HG02642 (cell line): ENCODE data around the gene SLC6A9.
A peak's percentile ranks its signal among the peaks of the same experiment; 100 is the strongest.

Experiments used
- ATAC-seq: cut with Tn5 transposase; IDR thresholded peaks from one replicate; pipeline ENCODE4 v1.9.1; 2021; ENCODE audit warnings: mild to moderate bottlenecking; ENCODE audit not compliant: unreplicated experiment, poor library complexity

SLC6A9 gene

GRCh38 chr1:43953361-43953760 is 77.9 kb downstream of the SLC6A9 start:
- ATAC-seq: no peak

DNA sequence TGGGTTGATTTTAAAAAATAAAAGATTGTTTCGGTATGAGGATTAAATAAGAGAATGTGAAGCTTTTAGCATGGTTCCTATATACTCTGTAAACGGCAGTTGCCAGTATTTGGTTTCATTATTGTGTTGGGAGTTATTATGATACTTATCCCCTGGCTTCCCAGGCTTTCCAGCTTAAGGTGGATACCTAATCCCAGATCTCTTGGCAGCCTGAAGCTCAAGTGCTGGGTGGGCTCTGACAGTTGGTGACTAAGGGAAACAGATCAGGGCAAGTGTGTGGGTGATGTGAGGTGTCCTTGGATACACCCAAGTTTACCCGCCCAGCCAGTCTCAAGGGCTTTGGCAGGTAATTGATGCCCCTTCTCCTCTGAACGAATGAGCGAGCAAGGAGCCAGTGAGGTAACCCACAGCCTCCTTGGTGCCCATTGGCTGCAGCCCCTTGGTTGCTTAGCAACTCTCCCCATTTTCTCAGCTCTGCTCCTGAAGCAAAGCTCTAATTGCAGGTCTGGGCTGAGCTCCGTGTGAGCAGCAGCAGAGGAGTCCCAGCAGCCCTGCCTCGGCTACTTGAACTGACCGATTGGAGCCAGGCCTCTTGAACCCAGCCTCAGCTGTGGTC is 78.4 kb downstream of the SLC6A9 start:
- ATAC-seq: no peak

DNA sequence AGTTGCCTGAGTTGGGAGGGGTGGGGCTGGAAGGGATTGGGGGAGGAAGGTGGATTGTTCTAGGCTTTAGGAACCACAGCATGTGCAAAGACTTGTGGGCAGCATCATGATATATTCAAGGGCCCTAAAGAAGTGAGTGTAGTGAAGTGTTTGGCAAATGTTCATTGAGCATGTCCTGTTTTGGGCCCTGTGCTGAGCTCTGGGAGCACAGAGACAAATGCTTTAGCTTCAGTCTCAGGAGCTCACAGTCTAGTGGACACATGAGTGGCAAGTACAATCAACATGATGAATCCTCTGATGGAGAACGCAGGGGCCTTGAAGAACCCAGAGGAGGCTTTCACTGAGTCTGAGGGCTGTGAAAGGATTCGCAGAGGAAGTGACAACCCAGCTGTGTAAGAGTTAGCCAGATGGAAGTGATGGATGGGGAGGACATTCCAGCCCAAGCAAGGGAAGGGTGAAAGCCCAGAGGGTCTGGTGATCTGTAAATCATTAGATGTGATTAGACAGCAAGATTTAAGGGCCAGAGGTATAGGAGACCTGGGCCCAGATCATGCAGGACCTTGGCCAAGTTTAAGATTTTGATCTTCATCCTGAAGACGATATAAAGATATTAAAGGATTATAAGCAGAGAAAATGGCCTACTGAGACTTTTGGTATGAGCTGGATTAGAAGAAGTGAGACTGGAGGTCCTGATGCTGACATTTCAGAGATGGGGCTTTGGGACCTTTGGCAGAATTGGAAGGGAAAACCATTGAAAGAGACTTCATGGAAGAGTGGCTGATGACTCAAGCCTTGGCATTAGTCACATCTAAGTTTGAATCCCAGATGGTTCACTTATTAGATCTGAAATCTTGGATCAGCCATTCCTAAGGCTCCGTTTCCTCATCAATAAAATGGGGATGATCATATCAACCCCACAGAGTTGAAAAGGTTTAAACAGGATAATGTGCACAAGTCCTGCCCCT is 80.0 kb downstream of the SLC6A9 start:
- no peak for ATAC-seq

DNA sequence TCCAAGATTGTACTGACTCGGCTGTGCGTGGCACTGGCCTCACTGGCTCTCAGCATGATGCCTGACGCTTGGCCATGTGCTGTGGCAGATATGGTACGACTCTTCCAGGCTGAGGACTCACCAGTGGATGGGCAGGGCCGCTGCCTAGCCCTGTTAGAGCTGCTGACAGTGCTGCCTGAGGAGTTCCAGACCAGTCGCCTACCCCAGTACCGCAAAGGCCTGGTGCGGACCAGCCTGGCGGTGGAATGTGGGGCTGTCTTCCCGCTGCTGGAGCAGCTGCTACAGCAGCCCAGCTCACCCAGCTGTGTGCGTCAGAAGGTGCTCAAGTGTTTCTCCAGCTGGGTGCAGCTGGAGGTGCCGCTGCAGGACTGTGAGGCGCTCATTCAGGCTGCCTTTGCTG is 81.6 kb downstream of the SLC6A9 start:
- no peak for ATAC-seq

DNA sequence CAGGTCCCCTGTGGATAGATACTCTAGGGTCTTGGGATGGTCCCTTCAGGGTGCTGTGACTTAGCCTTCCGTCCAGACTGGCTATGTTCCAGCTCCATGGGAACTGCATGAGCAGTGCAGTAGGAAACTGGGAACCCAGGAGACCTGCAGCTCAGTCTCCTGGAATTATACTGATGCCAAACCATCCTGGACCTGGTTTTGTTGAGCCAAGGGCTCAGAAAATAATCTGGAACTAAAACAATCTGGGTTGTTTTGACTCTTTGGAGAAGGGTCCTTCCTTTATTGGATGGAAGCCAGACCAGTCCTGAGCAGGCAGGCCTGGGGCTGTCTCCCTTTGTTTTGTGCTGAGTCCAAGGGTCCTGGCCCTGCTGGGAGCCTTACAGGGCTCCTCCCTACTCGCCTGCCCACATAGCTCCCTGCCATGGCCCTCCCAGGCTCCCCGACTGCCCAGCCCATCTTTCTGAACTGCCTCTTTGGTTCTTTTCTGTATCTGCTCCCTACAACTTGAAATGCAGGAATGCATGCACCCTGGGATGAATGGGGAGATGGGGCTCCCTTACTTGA is 83.3 kb downstream of the SLC6A9 start:
- no peak for ATAC-seq

DNA sequence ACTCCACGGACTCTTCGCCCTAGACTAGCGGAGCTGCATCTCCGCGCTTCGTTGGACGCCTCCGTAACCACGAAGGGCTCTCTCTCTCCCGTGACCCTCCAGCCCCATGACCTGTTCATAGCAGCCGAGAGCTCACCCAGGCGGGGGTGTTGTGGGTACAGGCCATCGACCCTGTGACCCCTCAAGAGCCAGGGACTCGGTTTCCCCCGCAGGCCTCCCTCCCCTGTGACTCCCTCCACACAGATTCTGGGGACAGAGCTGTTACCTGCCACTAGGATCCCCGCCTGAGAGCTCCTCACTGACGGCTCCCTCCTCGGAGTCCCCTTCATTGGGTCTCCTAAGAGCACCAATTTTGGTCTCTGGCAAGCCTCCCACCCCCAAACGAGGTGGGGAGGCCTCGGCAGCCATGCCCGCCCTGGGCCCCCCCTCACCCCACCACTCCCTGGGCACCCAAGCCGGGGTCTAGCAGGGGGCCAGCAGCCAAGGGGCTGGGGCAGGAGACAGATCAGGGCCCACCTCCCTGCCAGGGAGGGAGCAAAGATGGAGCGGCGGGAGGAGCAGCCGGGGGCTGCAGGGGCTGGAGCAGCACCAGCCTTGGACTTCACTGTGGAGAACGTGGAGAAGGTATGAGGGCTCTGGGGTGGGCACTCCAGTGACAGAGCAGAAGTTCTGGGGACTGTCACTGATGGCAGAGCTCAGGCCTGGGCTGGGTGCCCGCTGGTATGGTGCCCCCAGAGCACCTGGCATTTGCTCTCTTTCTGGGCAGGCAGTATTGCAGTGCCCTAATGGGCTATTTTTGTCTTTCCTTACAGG is 84.0 kb downstream of the SLC6A9 start:
- ATAC-seq: peak; percentile 2
